MG63 (cell line): ENCODE results near the gene ADGRB3. TPM values are rescaled to one million over a fixed set of nuclear protein-coding genes. Genes with fewer than 3 reads are reported as not detected.

Source experiments
- DNase-seq: peaks from one replicate; pipeline ENCODE4 v3.0.0-alpha.2; 2020
- H3K27me3 ChIP-seq: fragments of 250-450 bp; sonication (Bioruptor Pico); 2 replicates; pipeline ENCODE4 v1.5.1; 2020; ENCODE audit warnings: mild to moderate bottlenecking, moderate library complexity
- H3K36me3 ChIP-seq: fragments of 250-450 bp; sonication (Bioruptor Pico); 2 replicates; pipeline ENCODE4 v1.5.1; 2020; ENCODE audit warnings: mild to moderate bottlenecking, moderate library complexity
- H3K4me3 ChIP-seq: fragments of 250-450 bp; sonication (Bioruptor Pico); 2 replicates; pipeline ENCODE4 v1.5.1; 2020; ENCODE audit warnings: mild to moderate bottlenecking, moderate library complexity
- H3K9me3 ChIP-seq: fragments of 250-450 bp; sonication (Bioruptor Pico); 2 replicates; pipeline ENCODE4 v1.5.1; 2020; ENCODE audit warnings: mild to moderate bottlenecking, moderate library complexity
- total RNA-seq: library from RNA; depleted of rRNA; stranded (reverse); fragments of >200 nt; shearing (Covaris generic); gene quantifications from 2 replicates; pipeline ENCODE4 v1.2.3, GENCODE V29; 2014; ENCODE audit warnings: low replicate concordance

ADGRB3 gene
- total RNA-seq, 1 experiment from 2014 or later: not detected

DNA sequence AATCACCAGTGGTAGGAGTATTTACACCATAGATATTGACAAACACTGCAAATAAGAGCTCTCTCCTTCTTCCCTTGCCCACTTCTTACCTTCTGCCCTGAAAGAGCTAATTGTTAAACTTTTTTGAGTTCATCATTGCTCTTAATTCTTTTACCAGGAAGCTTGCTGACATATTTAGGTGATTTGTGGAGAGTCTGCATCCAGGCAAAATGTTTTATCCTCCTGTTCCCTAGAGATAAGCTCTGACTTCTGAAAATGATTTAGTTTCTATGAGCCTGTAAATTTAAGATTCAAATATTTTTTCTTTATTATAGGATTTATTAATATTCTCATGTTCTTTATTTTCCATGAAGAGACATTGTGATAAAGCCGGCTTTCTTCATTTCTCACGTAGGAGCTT is 81.5 kb downstream of the ADGRB3 start:
- H3K4me3 ChIP-seq: no peak overlapping the region
- no peak for DNase-seq
- peaks cover 2% of the 10 kb centered on the region; the same call in 1 of the 2 replicates for H3K27me3 ChIP-seq
- no peaks in the 10 kb centered on the region for H3K9me3 ChIP-seq
- H3K36me3 ChIP-seq: no peaks in the 10 kb centered on the region

GRCh38 chr6:68718385-68719073 is 83.4 kb downstream of the ADGRB3 start:
- no peak for DNase-seq
- no peaks in the 10 kb centered on the region for H3K36me3 ChIP-seq

GRCh38 chr6:68719761-68720160 is 84.7 kb downstream of the ADGRB3 start:
- Histone ChIP-seq H3K9me3 (no peaks in the 10 kb centered on the region), H3K27me3 (no peaks in the 10 kb centered on the region), H3K4me3 (no peak overlapping the region), H3K36me3 (no peaks in the 10 kb centered on the region)
- no peak for DNase-seq

More at GRCh38 chr6:68718385-68719073, 83.4 kb downstream of the ADGRB3 start:
- Histone ChIP-seq H3K4me3 (no peak overlapping the region), H3K9me3 (no peaks in the 10 kb centered on the region), H3K27me3 (no peaks in the 10 kb centered on the region)

GRCh38 chr6:68722891-68723527 is 87.9 kb downstream of the ADGRB3 start:
- Histone ChIP-seq H3K36me3 (no peaks in the 10 kb centered on the region), H3K4me3 (no peak overlapping the region), H3K9me3 (no peaks in the 10 kb centered on the region), H3K27me3 (no peaks in the 10 kb centered on the region)
- no peak for DNase-seq

DNA sequence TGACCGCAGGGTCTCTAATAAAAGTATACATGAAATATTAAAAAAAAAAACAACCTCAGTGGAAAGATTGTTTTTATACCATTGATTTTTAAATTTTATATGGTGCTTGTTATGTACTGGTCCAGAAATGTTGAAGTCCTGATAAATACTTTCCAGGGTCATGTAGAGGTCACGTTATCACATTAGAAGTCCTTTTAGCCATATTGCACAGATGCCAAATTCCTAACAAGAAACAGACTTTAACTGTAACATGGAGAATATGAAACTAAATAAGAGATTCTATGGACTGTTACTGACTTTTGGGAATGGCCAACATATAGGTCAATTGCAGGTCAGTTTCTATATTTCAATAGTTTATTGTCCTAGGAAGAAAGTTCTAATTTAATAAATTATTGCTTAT is 89.0 kb downstream of the ADGRB3 start:
- Histone ChIP-seq H3K9me3 (no peaks in the 10 kb centered on the region), H3K36me3 (no peaks in the 10 kb centered on the region), H3K4me3 (no peak overlapping the region), H3K27me3 (no peaks in the 10 kb centered on the region)
- no peak for DNase-seq

- no peaks in the 10 kb centered on the region for H3K9me3 ChIP-seq
- H3K4me3 ChIP-seq: no peak overlapping the region
- H3K36me3 ChIP-seq: no peaks in the 10 kb centered on the region
- DNase-seq: no peak
- H3K27me3 ChIP-seq: no peaks in the 10 kb centered on the region
These were observed 91.3 kb downstream of the ADGRB3 start for GRCh38 chr6:68726337-68726736.

DNA sequence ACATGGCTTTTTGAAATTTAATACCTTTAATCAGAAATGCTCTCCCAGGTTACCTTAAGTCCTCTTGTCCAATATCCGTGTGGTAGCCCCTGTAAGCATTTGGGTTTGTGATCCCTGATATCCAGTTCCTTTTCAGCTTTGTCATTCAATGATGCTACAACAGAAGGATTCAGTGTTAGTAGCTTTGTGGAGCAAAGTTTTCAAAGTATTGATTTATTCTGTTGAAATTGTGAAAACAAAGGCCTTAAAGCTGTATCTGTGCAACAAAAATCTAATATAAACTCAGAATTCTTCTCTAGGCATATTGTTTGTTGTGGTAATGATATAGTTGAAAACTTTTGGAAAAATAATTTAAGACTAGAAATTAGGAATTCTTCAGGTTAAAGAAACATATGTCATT is 91.9 kb downstream of the ADGRB3 start:
- no peak for DNase-seq

GRCh38 chr6:68727699-68728098 is 92.6 kb downstream of the ADGRB3 start:
- Histone ChIP-seq H3K9me3 (no peaks in the 10 kb centered on the region), H3K27me3 (no peaks in the 10 kb centered on the region)
- no peak for DNase-seq

More for the DNA sequence above, 91.9 kb downstream of the ADGRB3 start:
- Histone ChIP-seq H3K27me3 (no peaks in the 10 kb centered on the region), H3K36me3 (no peaks in the 10 kb centered on the region), H3K4me3 (no peak overlapping the region), H3K9me3 (no peaks in the 10 kb centered on the region)

GRCh38 chr6:68728159-68728979 is 93.3 kb downstream of the ADGRB3 start:
- no peaks in the 10 kb centered on the region for H3K9me3 ChIP-seq
- no peak for DNase-seq
- no peaks in the 10 kb centered on the region for H3K27me3 ChIP-seq
- H3K4me3 ChIP-seq: no peak overlapping the region
- H3K36me3 ChIP-seq: no peaks in the 10 kb centered on the region

More at GRCh38 chr6:68727699-68728098, 92.6 kb downstream of the ADGRB3 start:
- Histone ChIP-seq H3K36me3 (no peaks in the 10 kb centered on the region), H3K4me3 (no peak overlapping the region)

DNA sequence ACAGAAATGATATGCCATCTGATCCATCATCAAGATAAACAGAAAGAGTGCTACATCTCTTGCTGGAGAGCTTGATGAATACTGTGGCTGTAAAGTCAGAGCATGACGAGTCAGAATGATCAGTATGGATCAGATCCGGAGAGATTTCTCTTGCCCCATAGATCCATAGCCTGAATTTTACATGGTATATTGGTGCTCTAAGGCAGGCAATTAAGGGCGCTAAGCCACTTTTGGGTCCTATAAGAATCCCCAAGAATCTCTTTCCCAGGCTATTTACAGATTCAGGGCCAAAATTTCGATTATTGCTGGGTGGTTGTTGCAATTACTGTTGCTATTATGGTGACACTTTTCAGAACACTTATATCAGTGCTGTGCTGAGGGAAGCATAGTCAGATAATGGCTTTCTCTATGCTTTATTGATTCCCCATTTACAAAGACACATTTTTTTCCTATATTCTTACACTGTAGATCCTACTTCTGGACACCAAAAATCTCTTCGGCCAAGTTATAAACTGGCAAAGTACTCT is 94.4 kb downstream of the ADGRB3 start:
- DNase-seq: no peak
- H3K27me3 ChIP-seq: no peaks in the 10 kb centered on the region
- H3K4me3 ChIP-seq: no peak overlapping the region
- H3K36me3 ChIP-seq: no peaks in the 10 kb centered on the region
- H3K9me3 ChIP-seq: no peaks in the 10 kb centered on the region

- no peak overlapping the region for H3K4me3 ChIP-seq
- no peaks in the 10 kb centered on the region for H3K36me3 ChIP-seq
- H3K9me3 ChIP-seq: no peaks in the 10 kb centered on the region
- no peaks in the 10 kb centered on the region for H3K27me3 ChIP-seq
- DNase-seq: no peak
These were observed 95.4 kb downstream of the ADGRB3 start for GRCh38 chr6:68730291-68731054.

- Histone ChIP-seq H3K4me3 (no peak overlapping the region), H3K27me3 (no peaks in the 10 kb centered on the region), H3K36me3 (no peaks in the 10 kb centered on the region), H3K9me3 (no peaks in the 10 kb centered on the region)
- DNase-seq: no peak
These were observed 97.3 kb downstream of the ADGRB3 start for GRCh38 chr6:68732423-68732822.

- DNase-seq: no peak
- Histone ChIP-seq H3K4me3 (no peak overlapping the region), H3K36me3 (no peaks in the 10 kb centered on the region), H3K9me3 (no peaks in the 10 kb centered on the region), H3K27me3 (no peaks in the 10 kb centered on the region)
These were observed 100.8 kb downstream of the ADGRB3 start for GRCh38 chr6:68735866-68736265.

DNA sequence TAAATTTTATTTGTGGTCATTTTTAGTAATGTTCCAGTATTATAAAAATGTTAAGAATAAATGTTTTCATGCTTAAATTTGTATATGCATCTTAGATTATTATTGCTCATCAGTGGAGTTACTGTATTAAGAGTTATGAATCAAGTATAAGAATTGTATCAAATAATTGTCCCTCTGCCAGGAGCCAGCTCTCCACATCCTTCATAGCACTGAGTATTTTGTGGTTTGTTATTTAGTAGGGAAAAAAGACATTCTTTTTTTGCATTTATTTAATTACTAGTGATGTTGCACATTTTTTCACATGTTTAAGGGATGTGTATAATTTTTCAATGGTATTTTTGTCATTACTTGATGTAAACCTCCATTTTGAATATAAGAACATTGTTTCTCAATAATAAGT is 102.0 kb downstream of the ADGRB3 start:
- no peak for DNase-seq
- no peak overlapping the region for H3K4me3 ChIP-seq
- H3K27me3 ChIP-seq: no peaks in the 10 kb centered on the region
- no peaks in the 10 kb centered on the region for H3K36me3 ChIP-seq
- H3K9me3 ChIP-seq: no peaks in the 10 kb centered on the region

DNA sequence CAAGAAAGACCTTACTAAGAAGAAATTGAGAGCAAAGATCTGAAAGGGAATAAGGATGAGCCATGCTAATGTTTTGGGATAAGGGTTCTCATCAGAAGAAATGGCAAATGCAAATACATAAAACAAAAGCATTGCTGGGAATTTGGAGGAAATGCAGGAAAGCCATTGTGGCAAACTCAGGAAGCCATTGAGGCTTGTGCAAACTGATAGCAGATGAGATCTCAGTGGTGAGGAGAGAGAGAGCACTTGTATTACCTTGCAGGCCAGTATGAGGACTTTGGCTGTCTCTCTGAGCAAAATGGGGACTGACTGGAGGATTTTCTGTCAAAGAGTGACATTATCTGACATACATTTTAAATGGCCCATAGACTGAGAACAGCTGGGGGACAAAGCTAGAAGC is 103.0 kb downstream of the ADGRB3 start:
- Histone ChIP-seq H3K27me3 (no peaks in the 10 kb centered on the region), H3K36me3 (no peaks in the 10 kb centered on the region), H3K4me3 (no peak overlapping the region), H3K9me3 (no peaks in the 10 kb centered on the region)
- DNase-seq: no peak

DNA sequence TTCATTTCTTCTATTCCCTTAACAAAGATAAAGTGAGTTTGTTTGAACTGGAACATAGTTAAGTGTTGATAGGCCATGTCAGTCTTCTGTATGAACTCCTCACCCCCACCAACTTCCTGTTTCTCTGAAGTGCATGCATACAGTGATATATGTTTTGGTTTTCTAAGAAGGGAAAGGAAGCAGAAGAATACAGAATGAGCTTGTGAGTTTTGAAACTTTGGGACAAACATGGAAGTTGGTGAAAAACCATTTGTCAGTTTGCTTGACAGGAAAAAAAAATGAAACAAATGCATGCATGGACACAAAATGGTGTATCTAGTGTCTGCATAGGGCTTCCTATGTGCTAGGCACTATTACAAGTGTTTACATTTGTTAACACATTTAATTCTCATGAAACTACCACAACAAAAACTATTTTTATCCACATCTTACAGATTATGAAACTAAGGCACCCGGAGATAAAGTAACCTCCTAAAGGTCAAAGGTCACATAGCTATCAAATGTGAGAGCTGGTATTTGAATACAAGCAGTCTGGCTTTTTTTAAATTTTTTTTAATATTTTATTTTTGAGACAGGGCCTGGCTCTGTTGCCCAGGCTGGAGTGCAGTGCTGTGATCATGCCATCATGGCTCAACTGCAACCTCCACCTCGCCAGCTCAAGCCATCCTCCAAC is 105.9 kb downstream of the ADGRB3 start:
- no peak for DNase-seq
- Histone ChIP-seq H3K4me3 (no peak overlapping the region), H3K36me3 (no peaks in the 10 kb centered on the region), H3K9me3 (no peaks in the 10 kb centered on the region), H3K27me3 (no peaks in the 10 kb centered on the region)
